GM21381 (cell line): ENCODE results near the gene ATP5IF1.

ENCODE experiments used
- ATAC-seq: cut with Tn5 transposase; IDR thresholded peaks from one replicate; pipeline ENCODE4 v1.9.1; 2021; ENCODE audit warnings: mild to moderate bottlenecking, moderate library complexity; ENCODE audit not compliant: unreplicated experiment

The ATP5IF1 gene

GRCh38 chr1:28236656-28237322, 865 bp downstream of the ATP5IF1 start:
- no peak for ATAC-seq

DNA sequence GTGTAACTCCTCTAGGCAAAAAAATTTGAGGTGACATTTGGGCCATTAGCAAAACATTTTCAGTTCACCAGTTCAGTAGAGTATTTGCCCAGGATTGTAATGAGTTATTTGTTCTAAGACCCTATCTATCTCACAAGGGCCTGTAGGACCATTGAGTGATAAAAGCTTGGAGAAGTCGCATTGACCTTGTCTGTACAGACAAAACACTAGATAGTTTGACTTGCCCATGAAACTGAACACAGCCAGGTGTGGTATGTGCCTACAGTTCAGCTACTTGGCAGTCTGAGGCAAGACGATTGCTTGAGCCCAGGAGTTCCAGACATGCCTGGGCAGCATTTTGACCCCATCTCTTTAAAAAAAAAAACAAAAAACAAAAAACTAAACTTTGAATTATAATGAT, 3.1 kb downstream of the ATP5IF1 start:
- no peak for ATAC-seq

- ATAC-seq: no peak
These were observed 4.1 kb downstream of the ATP5IF1 start for GRCh38 chr1:28240024-28240423.

DNA sequence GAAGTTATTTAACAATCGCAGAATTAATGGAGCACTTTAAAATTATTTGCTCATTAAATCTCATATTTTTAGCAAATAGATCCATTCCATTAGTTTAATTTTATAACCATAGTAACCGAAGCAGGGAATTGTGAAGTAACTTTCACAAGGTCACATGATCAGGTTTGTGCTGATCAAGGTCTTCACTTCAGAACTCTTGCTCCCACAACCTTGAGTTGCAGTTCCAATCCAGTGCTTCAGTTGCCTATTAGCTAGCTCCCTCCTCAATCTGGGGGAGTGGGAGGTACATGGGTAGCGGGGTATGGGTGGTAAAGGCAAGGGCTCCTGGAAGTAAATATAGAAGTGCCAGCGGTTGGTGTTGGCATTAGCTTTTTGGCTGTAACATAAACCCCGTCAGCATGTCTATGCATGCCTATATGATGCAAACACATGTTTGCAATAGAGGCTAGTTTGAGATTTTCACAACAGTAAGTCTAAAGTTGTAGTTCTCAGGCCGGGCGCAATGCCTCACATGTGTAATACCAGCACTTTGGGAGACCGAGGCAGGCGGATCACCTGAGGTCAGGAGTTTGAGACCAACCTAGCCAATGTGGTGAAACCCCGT, 5.8 kb downstream of the ATP5IF1 start:
- no peak for ATAC-seq

GRCh38 chr1:28243685-28244311, 7.9 kb downstream of the ATP5IF1 start:
- no peak for ATAC-seq

DNA sequence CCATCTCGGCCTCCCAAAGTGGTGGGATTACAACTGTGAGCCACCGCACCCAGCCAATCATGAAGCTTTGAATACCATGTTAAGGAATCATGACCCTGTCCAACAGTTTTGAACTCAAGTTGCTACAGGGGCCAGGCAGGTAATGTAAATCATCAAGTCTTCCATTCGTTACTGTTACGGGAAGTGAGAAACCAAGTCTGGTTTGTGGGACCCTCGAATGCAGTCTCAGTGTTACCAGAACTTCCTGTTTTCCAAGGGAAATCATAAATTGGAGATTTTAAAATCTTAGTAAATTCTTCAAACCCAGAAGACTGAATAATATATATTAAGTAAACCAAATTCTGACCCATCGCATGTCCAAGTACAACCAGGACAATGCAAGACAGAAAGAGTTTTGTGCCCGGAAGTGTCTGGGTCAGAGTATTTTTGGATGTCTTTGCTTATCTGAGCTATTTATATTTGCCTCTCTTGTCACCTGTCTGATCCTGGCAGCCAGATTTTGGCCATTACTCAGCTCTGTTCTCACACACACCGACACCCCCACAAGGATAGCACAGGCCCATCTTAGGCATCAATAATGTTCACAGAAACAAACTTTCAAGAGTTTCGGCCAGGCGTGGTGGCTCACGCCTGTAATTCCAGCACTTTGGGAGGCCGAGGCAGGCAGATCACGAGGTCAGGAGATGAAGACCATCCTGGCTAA, 8.8 kb downstream of the ATP5IF1 start:
- ATAC-seq: no peak

GRCh38 chr1:28246427-28246832, 10.5 kb downstream of the ATP5IF1 start:
- ATAC-seq: no peak

DNA sequence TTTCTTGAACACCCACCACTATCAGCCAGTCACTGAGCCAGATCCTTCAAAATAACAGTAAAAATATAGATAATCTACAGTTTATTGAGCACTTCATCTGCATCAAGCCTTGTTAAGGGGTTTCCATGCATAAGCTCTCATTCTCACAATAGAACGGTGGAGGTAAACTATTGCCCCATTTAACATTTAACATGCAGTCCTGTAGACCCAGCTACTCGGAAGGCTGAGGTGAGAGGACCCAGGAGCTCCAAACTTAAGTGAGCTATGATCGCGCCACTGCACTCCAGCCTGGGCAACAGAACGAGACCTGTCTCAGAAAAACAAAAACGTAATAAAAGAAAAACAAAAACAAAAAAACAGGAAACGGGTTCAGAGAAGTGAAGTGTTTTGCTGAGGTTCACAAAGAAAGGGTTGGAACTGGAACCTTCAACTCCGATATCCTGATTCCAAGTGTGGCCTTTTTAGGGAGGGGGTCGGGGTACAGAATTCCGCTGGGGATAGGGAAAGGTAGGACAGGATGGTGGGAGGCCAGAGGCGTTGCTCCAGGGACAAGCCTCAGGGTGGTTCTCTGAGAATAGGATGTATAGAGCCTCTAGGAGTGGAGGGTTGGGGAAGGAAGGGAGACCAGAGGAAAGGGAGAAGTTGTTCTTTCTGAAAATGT, 11.8 kb downstream of the ATP5IF1 start:
- no peak for ATAC-seq

- ATAC-seq: no peak
These were observed 12.5 kb downstream of the ATP5IF1 start for GRCh38 chr1:28248273-28249012.

GRCh38 chr1:28249013-28249865, 13.3 kb downstream of the ATP5IF1 start:
- ATAC-seq: no peak

DNA sequence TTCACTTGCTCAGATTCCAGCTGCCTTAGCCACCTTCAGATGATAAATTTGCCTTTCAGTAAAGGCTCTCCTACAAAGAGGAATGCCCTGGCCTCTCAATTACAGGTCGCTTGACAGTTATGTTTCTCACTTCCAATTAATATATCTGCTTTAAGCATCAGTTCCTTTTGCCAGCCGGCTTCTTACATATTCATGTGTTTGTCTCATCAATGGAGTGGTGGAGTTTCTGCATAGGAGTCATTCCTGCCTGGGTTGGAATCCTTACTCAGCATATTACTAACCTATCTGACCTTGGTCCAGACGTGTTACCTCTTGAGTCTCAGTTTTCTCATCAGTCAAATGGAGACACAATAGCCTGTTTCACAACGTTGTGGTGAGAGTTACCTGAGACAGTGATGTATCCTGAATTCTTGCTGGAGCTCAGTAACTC, 14.0 kb downstream of the ATP5IF1 start:
- no peak for ATAC-seq

DNA sequence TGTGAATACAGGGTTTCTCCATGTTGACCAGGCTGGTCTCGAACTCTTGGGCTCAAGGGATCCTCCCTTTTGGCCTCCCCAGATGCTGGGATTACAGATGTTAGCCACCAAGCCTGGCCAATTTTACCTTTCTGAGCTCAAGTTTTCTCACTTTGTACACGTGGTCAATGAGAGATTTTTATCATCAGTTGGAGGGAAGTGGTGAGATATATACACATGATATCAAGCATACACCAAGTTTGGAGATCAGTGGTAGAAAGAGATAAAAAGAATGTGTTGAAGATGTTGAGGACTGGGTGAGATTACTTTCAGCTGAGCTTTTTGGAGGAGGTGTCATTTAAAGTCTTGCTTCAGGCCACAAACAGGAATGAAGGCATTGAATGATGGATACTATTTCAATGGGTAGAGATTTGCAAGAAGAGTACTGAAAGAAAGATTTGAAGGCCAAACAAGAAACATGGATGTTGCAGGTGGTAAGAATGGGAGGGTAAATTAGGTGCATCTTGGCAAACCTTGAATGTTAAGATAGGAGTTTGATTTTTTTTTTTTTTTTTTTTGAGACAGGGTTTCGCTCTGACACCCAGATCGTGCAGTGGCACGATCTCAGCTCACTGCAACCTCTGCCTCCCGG, 20.4 kb downstream of the ATP5IF1 start:
- no peak for ATAC-seq

DNA sequence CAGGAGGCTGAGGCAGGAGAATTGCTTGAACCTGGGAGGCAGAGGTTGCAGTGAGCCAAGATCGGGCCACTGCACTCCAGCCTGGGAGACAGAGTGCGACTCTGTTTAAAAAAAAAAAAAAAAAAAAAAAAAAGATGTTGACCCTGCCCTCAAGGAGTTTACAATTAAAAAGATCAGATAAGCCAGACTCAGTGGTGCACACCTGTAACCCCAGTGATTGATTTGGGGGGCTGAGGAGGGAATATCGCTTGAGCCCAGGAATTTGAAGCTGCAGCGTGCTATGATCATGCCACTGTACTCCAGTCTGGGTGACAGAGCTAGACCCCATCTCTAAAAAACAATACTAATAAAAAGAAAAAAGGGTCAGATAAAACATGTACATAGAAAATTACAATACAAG, 21.8 kb downstream of the ATP5IF1 start:
- no peak for ATAC-seq

DNA sequence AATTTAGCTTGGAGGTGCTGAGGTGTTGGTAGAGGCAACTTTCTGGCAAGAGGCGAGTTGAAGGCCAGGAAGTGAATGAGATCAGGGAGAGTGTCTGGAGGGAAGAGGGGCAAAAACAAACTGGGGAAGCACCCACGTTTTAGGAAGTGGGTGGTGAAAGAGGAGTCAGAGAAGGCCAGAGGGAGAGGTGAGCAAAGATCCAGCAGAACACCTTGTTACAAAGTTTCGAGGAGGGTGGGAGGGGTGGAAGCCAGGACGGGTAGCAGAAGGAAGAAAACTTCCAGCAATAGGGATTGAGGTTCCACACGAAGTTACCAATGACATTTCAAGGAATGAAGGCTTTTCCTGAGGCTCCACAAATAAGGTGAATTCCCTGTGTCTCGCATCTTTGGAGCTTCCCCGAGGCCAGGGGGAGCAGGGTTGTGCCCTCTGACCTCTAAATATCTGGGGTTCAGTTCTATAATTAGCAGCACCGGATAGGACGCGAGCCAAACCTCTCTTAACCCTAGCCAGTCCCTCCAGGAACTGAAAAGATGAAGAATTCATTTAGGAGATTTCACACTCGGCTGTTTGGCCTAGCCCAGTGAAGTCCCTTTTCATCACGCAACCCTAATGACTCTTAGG, 22.8 kb downstream of the ATP5IF1 start:
- no peak for ATAC-seq

GRCh38 chr1:28259252-28259933, 23.5 kb downstream of the ATP5IF1 start, which contains the start of gene SESN2:
Gene SESN2 (plus strand): TSS chr1:28259518. CDS start chr1:28259848, 330 bp downstream.
- peak; percentile 95 for ATAC-seq

GRCh38 chr1:28259934-28260802, 24.2 kb downstream of the ATP5IF1 start:
- no peak for ATAC-seq

DNA sequence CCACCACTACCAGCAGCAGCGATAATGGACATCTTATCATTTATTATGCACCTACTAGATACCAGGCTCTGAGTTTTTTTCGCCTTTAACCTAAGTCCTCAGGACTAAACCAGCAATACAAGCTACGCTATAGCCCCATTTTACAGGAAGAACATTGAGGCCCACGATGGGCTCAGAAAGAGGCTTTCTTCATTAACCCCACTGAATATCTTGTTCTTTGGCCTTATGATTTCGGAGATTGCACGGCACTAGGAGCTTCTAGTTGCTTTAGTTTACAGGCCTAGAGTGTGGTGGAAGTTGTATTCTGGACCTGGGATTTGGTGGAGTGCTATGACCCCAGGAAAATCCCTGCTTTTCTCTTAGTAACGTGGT, 24.9 kb downstream of the ATP5IF1 start:
- ATAC-seq: no peak
